Measurements from ENCODE around the gene PNPLA5.

The PNPLA5 gene

GRCh38 chr22:43859176-43859575 is 32.6 kb downstream of the PNPLA5 start:
- TF ChIP-seq CTCF (IDR thresholded peaks at IDR 0.05; ENCODE audit: insufficient read depth, low read length, poor library complexity, severe bottlenecking) (no peak), EZH2phosphoT487 (conservative IDR thresholded peaks at IDR 0.05; ENCODE audit: low read length) (no peak)
- Histone ChIP-seq H3K79me2 (ENCODE audit: insufficient read depth, low read length) (no peaks in the 10 kb centered on the region), H3K9me2 (replicated peaks; ENCODE audit: insufficient read depth, low read length) (no peaks in the 10 kb centered on the region), H3K27me3 (ENCODE audit: low read length) (no peaks in the 10 kb centered on the region), H3F3A (ENCODE audit: insufficient read depth) (no peaks in the 10 kb centered on the region), H3K4me3 (ENCODE audit: insufficient read depth, low read length, poor library complexity, severe bottlenecking) (no peak overlapping the region), H3K36me3 (ENCODE audit: low read length) (no peaks in the 10 kb centered on the region), H4K20me1 (ENCODE audit: low read depth, low read length) (no peaks in the 10 kb centered on the region), H2AFZ (ENCODE audit: low read depth, low read length, severe bottlenecking) (no peak overlapping the region), H3K27ac (ENCODE audit: low read depth, low read length) (no peak overlapping the region), H3K9me3 (ENCODE audit: insufficient read depth, low read length) (no peaks in the 10 kb centered on the region), H3K9ac (ENCODE audit: low read length) (no peak overlapping the region), H3K4me2 (ENCODE audit: low read depth, low read length, poor library complexity, severe bottlenecking) (no peak overlapping the region)

GRCh38 chr22:43858156-43858895 is 33.5 kb downstream of the PNPLA5 start:
- Histone ChIP-seq H3K9me2 (replicated peaks; ENCODE audit: insufficient read depth, low read length) (no peaks in the 10 kb centered on the region), H3F3A (ENCODE audit: insufficient read depth) (no peaks in the 10 kb centered on the region), H3K27me3 (ENCODE audit: low read length) (no peaks in the 10 kb centered on the region), H4K20me1 (ENCODE audit: low read depth, low read length) (no peaks in the 10 kb centered on the region), H2AFZ (ENCODE audit: low read depth, low read length, severe bottlenecking) (no peak overlapping the region), H3K36me3 (ENCODE audit: low read length) (no peaks in the 10 kb centered on the region), H3K9me3 (ENCODE audit: insufficient read depth, low read length) (no peaks in the 10 kb centered on the region), H3K79me2 (ENCODE audit: insufficient read depth, low read length) (no peaks in the 10 kb centered on the region), H3K4me2 (ENCODE audit: low read depth, low read length, poor library complexity, severe bottlenecking) (no peak overlapping the region), H3K9ac (ENCODE audit: low read length) (no peak overlapping the region), H3K4me3 (ENCODE audit: insufficient read depth, low read length, poor library complexity, severe bottlenecking) (no peak overlapping the region), H3K27ac (ENCODE audit: low read depth, low read length) (no peak overlapping the region)
- TF ChIP-seq CTCF (IDR thresholded peaks at IDR 0.05; ENCODE audit: insufficient read depth, low read length, poor library complexity, severe bottlenecking) (no peak), EZH2phosphoT487 (conservative IDR thresholded peaks at IDR 0.05; ENCODE audit: low read length) (no peak)

- no peaks in the 10 kb centered on the region for H3F3A ChIP-seq (ENCODE audit: insufficient read depth)
- no peaks in the 10 kb centered on the region for H3K9me3 ChIP-seq (ENCODE audit: insufficient read depth, low read length)
- no peaks in the 10 kb centered on the region for H4K20me1 ChIP-seq (ENCODE audit: low read depth, low read length)
- no peak overlapping the region for H3K4me3 ChIP-seq (ENCODE audit: insufficient read depth, low read length, poor library complexity, severe bottlenecking)
- H3K27ac ChIP-seq (ENCODE audit: low read depth, low read length): no peak overlapping the region
- H3K4me2 ChIP-seq (ENCODE audit: low read depth, low read length, poor library complexity, severe bottlenecking): no peak overlapping the region
- H3K36me3 ChIP-seq (ENCODE audit: low read length): no peaks in the 10 kb centered on the region
- no peak overlapping the region for H3K9ac ChIP-seq (ENCODE audit: low read length)
- no peak overlapping the region for H2AFZ ChIP-seq (ENCODE audit: low read depth, low read length, severe bottlenecking)
- no peaks in the 10 kb centered on the region for H3K9me2 ChIP-seq (replicated peaks; ENCODE audit: insufficient read depth, low read length)
- TF ChIP-seq EZH2phosphoT487 (conservative IDR thresholded peaks at IDR 0.05; ENCODE audit: low read length) (no peak), CTCF (IDR thresholded peaks at IDR 0.05; ENCODE audit: insufficient read depth, low read length, poor library complexity, severe bottlenecking) (no peak)
- no peaks in the 10 kb centered on the region for H3K79me2 ChIP-seq (ENCODE audit: insufficient read depth, low read length)
- H3K27me3 ChIP-seq (ENCODE audit: low read length): no peaks in the 10 kb centered on the region
Measured at GRCh38 chr22:43857367-43857766, 34.4 kb downstream of the PNPLA5 start.
